Fibroblast of lung (primary cell): Measurements from ENCODE around the gene SDS.

Experiments
- EZH2 ChIP-seq: IDR thresholded peaks from 2 replicates; pipeline ENCODE4 v1.5.1; 2012; ENCODE audit warnings: low read length, control low read depth, mild to moderate bottlenecking; ENCODE audit errors: missing control alignments
- TF ChIP-seq, protein P1 (sequence below), 2 donors: IDR thresholded peaks in 1 of 2; conservative IDR thresholded peaks in 1 of 2; 1 replicate in 1 of 2; 2 replicates in 1 of 2; pipeline ENCODE4 v1.5.1; 2011 to 2012; ENCODE audit warnings: low read length in 2 of 2, control low read depth in 1 of 2, inconsistent platforms in 1 of 2, low read depth in 1 of 2, mild to moderate bottlenecking in 1 of 2

DNA sequence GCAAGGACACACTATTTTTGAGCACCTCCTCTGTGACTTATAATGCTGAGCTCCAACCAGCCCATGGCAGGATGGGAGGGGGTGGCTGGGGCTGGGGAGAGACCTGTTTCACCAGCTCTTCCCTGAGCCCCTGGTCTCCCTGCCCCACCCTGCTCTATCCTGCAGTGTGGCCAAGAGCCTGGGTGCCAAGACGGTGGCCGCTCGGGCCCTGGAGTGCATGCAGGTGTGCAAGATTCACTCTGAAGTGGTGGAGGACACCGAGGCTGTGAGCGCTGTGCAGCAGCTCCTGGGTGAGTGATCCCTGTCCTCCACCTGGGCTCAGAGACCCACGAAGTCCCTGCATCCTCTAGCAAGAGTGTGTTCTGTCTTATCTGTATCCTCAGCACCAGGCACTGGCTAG is 32.9 kb upstream of the SDS start:
- TF ChIP-seq, protein P1, sequence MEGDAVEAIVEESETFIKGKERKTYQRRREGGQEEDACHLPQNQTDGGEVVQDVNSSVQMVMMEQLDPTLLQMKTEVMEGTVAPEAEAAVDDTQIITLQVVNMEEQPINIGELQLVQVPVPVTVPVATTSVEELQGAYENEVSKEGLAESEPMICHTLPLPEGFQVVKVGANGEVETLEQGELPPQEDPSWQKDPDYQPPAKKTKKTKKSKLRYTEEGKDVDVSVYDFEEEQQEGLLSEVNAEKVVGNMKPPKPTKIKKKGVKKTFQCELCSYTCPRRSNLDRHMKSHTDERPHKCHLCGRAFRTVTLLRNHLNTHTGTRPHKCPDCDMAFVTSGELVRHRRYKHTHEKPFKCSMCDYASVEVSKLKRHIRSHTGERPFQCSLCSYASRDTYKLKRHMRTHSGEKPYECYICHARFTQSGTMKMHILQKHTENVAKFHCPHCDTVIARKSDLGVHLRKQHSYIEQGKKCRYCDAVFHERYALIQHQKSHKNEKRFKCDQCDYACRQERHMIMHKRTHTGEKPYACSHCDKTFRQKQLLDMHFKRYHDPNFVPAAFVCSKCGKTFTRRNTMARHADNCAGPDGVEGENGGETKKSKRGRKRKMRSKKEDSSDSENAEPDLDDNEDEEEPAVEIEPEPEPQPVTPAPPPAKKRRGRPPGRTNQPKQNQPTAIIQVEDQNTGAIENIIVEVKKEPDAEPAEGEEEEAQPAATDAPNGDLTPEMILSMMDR (conservative IDR thresholded peaks at IDR 0.05 in 1 of 2, IDR thresholded peaks at IDR 0.05 in 1 of 2; ENCODE audit: low read depth in 1 of 2, low read length in 2 of 2) = no peak
- no peak for TF ChIP-seq EZH2
